ENCODE results near the gene GIGYF2.

GIGYF2 gene

GRCh38 chr2:232883116-232883721 lies 186.1 kb downstream of the GIGYF2 start:
- no peak for DNase-seq

- no peak for DNase-seq
Observed at GRCh38 chr2:232884001-232884421, 186.9 kb downstream of the GIGYF2 start.

- DNase-seq = no peak
Observed at GRCh38 chr2:232884549-232885263, 187.6 kb downstream of the GIGYF2 start.

DNA sequence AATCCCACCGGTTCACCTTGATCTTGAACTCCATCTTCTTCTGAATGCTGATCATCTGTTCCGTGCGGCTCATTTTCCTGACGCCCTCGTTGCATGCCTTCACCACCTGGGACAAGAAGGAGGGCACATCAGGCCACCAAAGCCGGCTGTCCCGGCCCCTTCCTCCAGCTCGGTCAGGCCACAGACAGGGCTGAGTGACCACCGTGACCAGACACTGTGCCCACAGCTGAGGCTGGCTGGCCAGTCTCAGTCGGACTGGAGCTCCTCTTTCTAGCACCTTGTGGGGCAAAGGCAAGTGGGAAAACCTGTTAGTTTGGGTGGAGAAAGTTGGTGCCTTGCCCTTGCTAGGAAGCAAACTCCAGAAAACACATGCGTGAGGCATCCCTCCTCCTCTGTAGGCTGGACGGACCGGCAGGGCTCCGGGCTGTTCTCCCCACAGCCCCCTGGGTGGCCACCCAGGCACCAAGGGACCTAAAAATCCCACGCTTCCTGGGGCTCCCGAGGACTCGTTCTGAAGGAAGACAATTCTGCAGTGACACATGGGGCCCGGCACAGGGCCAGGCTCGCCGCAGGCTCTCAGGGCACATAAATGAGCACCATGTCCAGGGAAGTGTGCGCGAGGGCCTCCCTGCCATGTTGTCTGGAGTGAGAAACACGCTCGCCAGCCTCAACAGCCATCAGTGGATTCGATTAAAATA lies 188.3 kb downstream of the GIGYF2 start:
- no peak for DNase-seq

DNA sequence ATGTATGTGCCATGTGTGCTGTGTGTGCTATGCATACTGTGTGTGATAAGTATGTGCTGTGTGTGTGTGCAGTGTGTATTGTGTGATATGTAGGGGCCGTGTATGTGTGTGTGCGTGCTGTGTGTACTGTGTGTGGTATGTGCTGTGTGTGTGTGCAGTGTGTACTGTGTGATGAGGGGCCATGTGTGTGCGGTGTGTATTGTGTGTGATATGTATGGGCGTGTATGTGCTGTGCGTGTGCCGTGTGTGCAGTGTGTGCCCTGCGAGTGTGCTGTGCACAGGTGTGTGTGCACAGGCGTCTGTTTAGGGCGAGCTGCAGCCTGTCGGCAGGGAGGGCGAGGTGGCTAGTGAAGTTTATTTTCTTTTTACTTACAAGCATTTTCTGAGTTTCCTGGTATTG lies 189.0 kb downstream of the GIGYF2 start:
- DNase-seq = no peak

GRCh38 chr2:232886632-232887031 lies 189.5 kb downstream of the GIGYF2 start:
- no peak for DNase-seq

- DNase-seq = no peak
Observed at GRCh38 chr2:232887171-232887850, 190.2 kb downstream of the GIGYF2 start.

DNA sequence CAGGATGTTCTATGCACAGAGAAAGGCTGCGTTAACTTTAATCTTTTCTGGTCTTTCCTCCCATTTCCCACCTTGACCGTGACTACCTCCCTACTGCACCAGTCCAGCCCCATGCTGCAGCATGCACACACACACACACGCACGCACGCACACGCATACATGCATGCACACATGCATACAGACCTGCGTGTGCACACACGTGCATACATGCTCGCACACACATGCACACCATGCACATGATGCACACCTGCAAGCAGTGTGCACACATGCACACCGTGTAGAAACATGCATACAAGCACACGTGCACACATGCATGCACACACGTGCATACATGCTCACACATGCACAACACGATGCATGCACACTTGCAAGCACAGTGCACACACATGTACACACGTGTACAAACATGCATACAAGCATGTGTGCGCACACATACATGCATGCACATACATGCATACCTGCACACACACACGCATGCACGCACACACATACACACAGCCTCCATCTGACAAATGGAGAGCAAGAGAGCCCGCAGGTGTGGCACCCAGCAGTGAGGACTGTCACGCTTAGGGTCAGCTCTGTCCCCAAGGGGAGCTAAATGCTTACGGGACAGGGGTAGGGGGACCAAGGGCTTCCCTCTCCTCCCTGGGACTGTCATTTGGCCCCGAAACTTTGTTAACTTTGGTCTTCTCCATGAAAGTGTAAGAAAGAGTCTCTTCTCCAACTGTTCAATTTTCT lies 191.1 kb downstream of the GIGYF2 start:
- DNase-seq = no peak

- no peak for DNase-seq
Observed at GRCh38 chr2:232888839-232889529, 191.9 kb downstream of the GIGYF2 start.

GRCh38 chr2:232889876-232890401 lies 192.8 kb downstream of the GIGYF2 start:
- DNase-seq = no peak

GRCh38 chr2:232890536-232890895 lies 193.4 kb downstream of the GIGYF2 start:
- no peak for DNase-seq

DNA sequence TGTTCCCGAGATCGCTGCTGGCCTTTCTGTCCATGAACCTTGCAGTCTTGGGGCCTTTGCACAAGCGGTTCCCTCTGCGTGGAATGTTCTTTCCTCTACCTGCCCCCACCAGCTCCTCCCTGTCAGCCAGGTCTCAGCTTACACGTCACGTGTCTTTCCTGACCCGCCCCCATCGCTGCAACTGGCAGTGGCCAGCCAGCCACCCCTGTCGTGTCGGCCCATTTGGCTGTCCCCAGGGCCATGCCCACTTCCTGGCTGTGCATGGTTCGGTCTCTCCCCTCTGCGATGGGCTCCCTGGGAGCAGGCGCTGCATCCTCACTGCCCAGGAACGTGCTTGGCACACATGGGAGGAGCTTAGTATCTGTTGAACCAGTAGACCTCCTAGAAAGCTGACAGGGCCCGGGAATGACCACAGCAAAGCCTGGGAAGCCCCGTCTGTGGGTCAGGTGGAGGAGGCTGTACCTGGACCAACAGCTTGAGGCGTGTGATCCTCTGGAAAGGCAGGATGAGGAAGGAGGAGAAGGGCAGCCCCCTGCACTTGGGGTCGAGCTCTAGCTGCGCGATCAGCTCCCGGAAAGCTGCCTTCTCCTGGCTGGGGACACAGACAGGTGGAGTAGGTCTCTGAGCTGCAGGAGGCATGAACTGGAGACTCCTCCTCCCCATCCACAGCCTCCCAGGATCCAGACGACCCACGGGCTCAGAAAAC lies 193.9 kb downstream of the GIGYF2 start:
- no peak for DNase-seq

- DNase-seq = no peak
Observed at GRCh38 chr2:232891621-232892071, 194.5 kb downstream of the GIGYF2 start.

GRCh38 chr2:232892221-232892620 lies 195.1 kb downstream of the GIGYF2 start:
- no peak for DNase-seq

GRCh38 chr2:232892843-232893242 lies 195.7 kb downstream of the GIGYF2 start:
- DNase-seq = no peak

DNA sequence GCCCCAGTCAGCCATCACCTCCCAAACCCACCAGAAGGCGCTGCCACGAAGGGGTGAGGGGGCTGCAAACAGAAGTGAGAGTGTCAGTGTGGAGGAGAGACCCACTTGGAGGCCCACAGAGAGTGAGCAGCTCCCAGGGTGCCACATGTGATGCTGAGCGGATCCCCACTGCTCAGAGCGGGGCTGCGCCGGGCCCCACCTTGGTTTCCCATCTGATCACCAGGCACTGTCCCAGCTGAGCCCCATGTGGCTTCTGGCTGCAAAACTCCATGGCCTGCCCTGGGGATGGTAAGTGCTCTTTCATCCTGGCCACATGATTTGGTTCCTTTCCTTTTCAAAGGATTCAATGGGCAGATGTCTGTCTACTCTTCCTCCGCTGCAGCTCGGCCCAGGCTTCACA lies 196.7 kb downstream of the GIGYF2 start:
- no peak for DNase-seq

GRCh38 chr2:232894251-232894650 lies 197.1 kb downstream of the GIGYF2 start:
- DNase-seq = no peak

GRCh38 chr2:232894746-232895145 lies 197.6 kb downstream of the GIGYF2 start:
- no peak for DNase-seq

- no peak for DNase-seq
Observed at GRCh38 chr2:232896111-232896510, 199.0 kb downstream of the GIGYF2 start.

GRCh38 chr2:232896720-232897597 lies 199.8 kb downstream of the GIGYF2 start:
- DNase-seq = no peak

Measured in DMS79 treated with DMSO at 0.1 percent for 48 hours (cell line).